GM23338 (cell line): ENCODE data around the gene KCNMA1.

ENCODE experiments used
- CREB1 ChIP-seq: fragments of 250-450 bp; sonication (Bioruptor Pico); IDR thresholded peaks from 2 replicates; pipeline ENCODE4 v1.5.0; 2020; ENCODE audit warnings: low read depth, mild to moderate bottlenecking, moderate library complexity
- CTCF ChIP-seq, 2 experiments: fragments of 200-600 bp in 1 of 2; sonication (generic) in 1 of 2; conservative IDR thresholded peaks; 2 replicates each; pipeline versions ENCODE4 v1.5.1 to v1.6.1; 2016 to 2017; ENCODE audit warnings: antibody characterized with exemption in 2 of 2, low read depth in 2 of 2, mild to moderate bottlenecking in 2 of 2, moderate library complexity in 1 of 2
- EZH2 ChIP-seq: fragments of 200-600 bp; sonication (generic); IDR thresholded peaks from one replicate; pipeline ENCODE4 v1.8.0; 2017; ENCODE audit warnings: antibody characterized with exemption, mild to moderate bottlenecking, low read depth; ENCODE audit not compliant: unreplicated experiment
- POLR2AphosphoS5 ChIP-seq: IDR thresholded peaks from 2 replicates; pipeline ENCODE4 v1.6.1; 2016; ENCODE audit warnings: antibody characterized with exemption, low read depth
- REST ChIP-seq: IDR thresholded peaks from one replicate; pipeline ENCODE4 v1.6.1; 2018; ENCODE audit warnings: antibody characterized with exemption; ENCODE audit not compliant: unreplicated experiment
- ZNF331 ChIP-seq: fragments of 250-450 bp; sonication (Bioruptor Pico); IDR thresholded peaks from 2 replicates; pipeline ENCODE4 v1.5.0; 2020; ENCODE audit warnings: low read depth, mild to moderate bottlenecking, moderate library complexity

GRCh38 chr10:76998451-76998850 is 639.2 kb downstream of the KCNMA1 start:
- TF ChIP-seq CTCF (conservative IDR thresholded peaks at IDR 0.05; ENCODE audit: low read depth in 2 of 2) (no peak), POLR2AphosphoS5 (no peak), CREB1 (CRISPR knock-in tag) (no peak), EZH2 (no peak), REST (no peak), ZNF331 (CRISPR knock-in tag) (no peak)
